Mesothelial cell of epicardium (in vitro differentiated cells): ENCODE data around the gene NOL9. TPM values are rescaled to one million over a fixed set of nuclear protein-coding genes. Genes with fewer than 3 reads are reported as not detected.

ENCODE experiments used
- DNase-seq, 2 experiments: peaks; one replicate each; pipeline ENCODE4 v3.0.0; 2021; ENCODE audit warnings: low spot score in 2 of 2; ENCODE audit not compliant: unreplicated experiment in 2 of 2
- H3K27ac Mint-ChIP-seq: 2 replicates; pipeline ENCODE4 v1.8.0; 2021; ENCODE audit warnings: mixed read lengths
- H3K27me3 Mint-ChIP-seq: 2 replicates; pipeline ENCODE4 v1.8.0; 2021; ENCODE audit warnings: low read depth, mixed read lengths
- H3K36me3 Mint-ChIP-seq: 2 replicates; pipeline ENCODE4 v1.8.0; 2021; ENCODE audit warnings: mixed read lengths
- H3K4me1 Mint-ChIP-seq: 2 replicates; pipeline ENCODE4 v1.8.0; 2021; ENCODE audit warnings: mixed read lengths
- H3K4me3 Mint-ChIP-seq: 2 replicates; pipeline ENCODE4 v1.8.0; 2021; ENCODE audit warnings: mild to moderate bottlenecking, moderate library complexity, mixed read lengths
- H3K9me3 Mint-ChIP-seq: 2 replicates; pipeline ENCODE4 v1.8.0; 2021; ENCODE audit warnings: mixed read lengths
- CTCF ChIP-seq: fragments of 200-600 bp; sonication (generic); IDR thresholded peaks from one replicate; pipeline ENCODE4 v1.5.0; 2021; ENCODE audit warnings: antibody characterized with exemption; ENCODE audit not compliant: unreplicated experiment
- total RNA-seq: library from RNA; stranded (reverse); gene quantifications from 3 replicates; pipeline ENCODE4 v1.2.1, GENCODE V29; 2021

NOL9 gene
- total RNA-seq, 1 donor from 2014 or later = 44.4 TPM

- Mint-ChIP-seq H3K4me3 (no peak overlapping the region), H3K27ac (no peak overlapping the region), H3K27me3 (no peaks in the 10 kb centered on the region), H3K4me1 (peaks cover 13% of the 10 kb centered on the region), H3K9me3 (peaks cover 3% of the 10 kb centered on the region), H3K36me3 (no peaks in the 10 kb centered on the region)
- DNase-seq = no peak
- TF ChIP-seq CTCF = no peak
These were observed 3.3 kb upstream of the NOL9 start for GRCh38 chr1:6557597-6557996.

GRCh38 chr1:6554907-6555778, 830 bp upstream of the NOL9 start, which contains the start of gene TAS1R1:
TSS of gene TAS1R1 (plus strand) at chr1:6555307. CDS start at chr1:6555374, 67 bp downstream.
- TF ChIP-seq CTCF = no peak
- Mint-ChIP-seq H3K27ac (peak within 1 kb of the TSS; percentile 64), H3K9me3 (no peaks in the 10 kb centered on the region), H3K4me3 (peak within 1 kb of the TSS; percentile 79), H3K4me1 (peaks cover 14% of the 10 kb centered on the region), H3K27me3 (no peaks in the 10 kb centered on the region), H3K36me3 (peaks cover 3% of the 10 kb centered on the region)
- no peak for DNase-seq

DNA sequence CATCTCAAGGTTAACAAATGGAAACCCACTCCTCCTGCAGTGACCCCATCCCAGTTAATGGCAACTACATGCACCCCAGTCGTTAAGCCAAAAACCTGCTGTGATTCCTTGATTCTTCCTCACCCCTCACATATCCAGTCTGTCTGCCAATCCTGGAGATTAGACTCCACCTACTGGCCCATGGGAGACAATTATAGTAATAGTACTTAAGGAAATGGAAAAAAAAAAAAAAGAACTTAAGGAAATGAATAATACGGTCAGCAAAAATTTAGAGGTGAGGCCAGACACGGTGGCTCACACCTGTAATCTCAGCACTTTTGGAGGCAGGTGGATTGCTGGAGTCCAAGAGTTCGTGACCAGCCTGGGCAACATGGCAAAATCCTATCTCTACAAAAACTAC, 7.0 kb downstream of the NOL9 start:
- H3K36me3 Mint-ChIP-seq = peaks cover 26% of the 10 kb centered on the region
- H3K4me1 Mint-ChIP-seq = no peaks in the 10 kb centered on the region
- no peaks in the 10 kb centered on the region for H3K27me3 Mint-ChIP-seq
- H3K9me3 Mint-ChIP-seq = no peaks in the 10 kb centered on the region
- DNase-seq = no peak
- H3K27ac Mint-ChIP-seq = no peak overlapping the region
- TF ChIP-seq CTCF = no peak
- H3K4me3 Mint-ChIP-seq = no peak overlapping the region

DNA sequence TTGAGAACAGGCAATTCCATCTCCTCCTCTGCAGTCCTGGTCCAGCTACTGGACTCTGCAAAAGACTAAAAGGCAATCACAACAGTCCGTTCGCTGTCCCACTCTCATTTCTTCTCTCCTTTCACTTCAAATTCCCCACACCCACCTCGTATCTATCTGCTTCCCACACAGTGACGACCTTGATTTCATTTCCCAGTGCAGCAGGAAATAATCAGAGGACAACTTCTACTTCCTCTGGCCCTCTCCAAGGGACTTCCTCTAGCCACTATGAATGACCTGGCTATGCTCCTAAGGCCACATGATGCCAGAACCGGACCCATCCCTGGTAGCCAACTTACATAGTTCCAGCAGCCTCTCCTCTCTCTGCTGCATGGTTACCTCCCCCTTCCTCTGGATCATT, 8.0 kb downstream of the NOL9 start:
- Mint-ChIP-seq H3K36me3 (peaks cover 30% of the 10 kb centered on the region), H3K27ac (no peak overlapping the region), H3K9me3 (no peaks in the 10 kb centered on the region), H3K27me3 (no peaks in the 10 kb centered on the region), H3K4me3 (no peak overlapping the region), H3K4me1 (no peaks in the 10 kb centered on the region)
- DNase-seq = no peak
- no peak for TF ChIP-seq CTCF

GRCh38 chr1:6545276-6546112, 8.8 kb downstream of the NOL9 start:
- no peaks in the 10 kb centered on the region for H3K4me1 Mint-ChIP-seq
- H3K9me3 Mint-ChIP-seq = no peaks in the 10 kb centered on the region
- H3K36me3 Mint-ChIP-seq = peaks cover 30% of the 10 kb centered on the region
- H3K27ac Mint-ChIP-seq = no peak overlapping the region
- H3K4me3 Mint-ChIP-seq = no peak overlapping the region
- H3K27me3 Mint-ChIP-seq = no peaks in the 10 kb centered on the region
- no peak for TF ChIP-seq CTCF
- DNase-seq = no peak
